Mucosa of gallbladder (tissue), 1 donor: Measurements from ENCODE around the gene CBX4. TPM values are rescaled to one million over a fixed set of nuclear protein-coding genes. Genes with fewer than 3 reads are reported as not detected.

ENCODE experiments used
- DNase-seq: peaks from one replicate; pipeline ENCODE4 v3.0.0-alpha.2; 2020; ENCODE audit warnings: low spot score
- total RNA-seq: library from RNA; stranded (reverse); gene quantifications from one replicate; pipeline ENCODE4 v1.2.1, GENCODE V29; 2021
- donor health status: DM: no; HTN: no; CAD: no.

Gene CBX4
- total RNA-seq, 1 donor from 2014 or later, result 36.7 TPM

DNA sequence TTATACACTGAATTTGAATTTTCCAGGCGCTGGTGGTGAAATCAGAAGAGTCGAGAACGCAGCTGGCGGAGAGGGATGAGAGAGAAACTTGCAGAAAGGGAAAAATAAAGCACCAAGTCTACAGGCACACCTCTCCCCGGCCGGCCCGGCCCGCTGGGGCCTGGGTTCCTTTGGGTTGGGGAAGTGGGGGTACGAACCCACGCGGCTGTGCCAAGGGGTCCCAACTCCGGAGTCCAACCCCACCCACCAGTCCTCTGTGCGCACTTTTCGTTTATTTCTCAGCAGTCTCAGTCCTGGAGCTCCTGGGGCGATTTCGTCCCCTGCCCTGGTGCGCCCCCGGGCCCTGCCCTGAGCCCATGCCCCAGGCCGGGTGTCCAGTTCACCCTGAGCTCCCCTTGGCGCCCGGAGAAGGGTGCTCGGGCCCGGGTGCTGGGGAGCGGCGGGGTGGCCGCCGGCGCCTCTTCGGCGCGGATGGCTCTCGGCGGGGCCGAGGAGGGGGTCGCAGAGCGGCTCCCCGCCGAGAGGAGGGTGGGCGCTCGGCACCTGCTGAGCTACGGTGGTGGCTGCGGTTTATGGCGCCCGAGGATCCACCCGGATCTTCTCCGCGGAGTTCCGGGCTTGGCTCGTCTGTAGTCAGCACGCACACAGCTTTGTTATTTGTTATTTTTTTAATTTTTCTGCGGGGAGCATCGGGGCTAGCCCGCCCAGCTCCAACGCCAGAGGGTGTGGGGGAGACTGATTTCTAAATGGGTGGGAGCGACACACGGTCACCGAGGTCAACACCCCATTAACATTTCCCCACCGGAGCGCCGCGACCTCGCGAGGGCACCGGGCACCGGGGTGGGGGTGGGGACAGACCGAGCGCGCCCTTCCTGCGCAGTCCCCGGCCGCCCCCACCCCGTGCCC is 26.6 kb downstream of the CBX4 start:
- no peak for DNase-seq

DNA sequence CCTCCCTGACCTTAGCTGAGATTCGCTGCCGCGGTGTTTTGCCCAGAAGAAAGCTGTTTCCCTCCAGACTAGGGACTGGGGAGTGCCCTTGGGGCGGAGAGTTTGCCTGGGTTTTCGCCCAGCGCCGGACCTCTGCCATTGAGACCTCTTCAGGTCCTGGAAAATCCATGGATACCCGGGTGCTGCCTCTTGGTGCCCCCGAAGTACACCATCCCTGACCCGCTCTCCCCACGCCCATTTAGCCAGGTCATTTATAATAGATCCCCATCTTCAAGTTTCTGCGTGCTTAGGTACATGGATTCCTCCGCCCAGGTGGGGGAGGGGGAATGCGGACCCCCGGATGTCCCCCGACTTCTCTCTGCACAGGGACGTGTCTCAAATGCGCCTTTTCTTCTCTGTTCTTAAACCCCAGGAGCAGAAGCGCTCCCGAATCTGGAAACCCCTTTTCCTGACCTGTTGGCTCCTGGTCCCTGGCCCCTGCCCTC is 27.3 kb downstream of the CBX4 start:
- DNase-seq, result no peak

DNA sequence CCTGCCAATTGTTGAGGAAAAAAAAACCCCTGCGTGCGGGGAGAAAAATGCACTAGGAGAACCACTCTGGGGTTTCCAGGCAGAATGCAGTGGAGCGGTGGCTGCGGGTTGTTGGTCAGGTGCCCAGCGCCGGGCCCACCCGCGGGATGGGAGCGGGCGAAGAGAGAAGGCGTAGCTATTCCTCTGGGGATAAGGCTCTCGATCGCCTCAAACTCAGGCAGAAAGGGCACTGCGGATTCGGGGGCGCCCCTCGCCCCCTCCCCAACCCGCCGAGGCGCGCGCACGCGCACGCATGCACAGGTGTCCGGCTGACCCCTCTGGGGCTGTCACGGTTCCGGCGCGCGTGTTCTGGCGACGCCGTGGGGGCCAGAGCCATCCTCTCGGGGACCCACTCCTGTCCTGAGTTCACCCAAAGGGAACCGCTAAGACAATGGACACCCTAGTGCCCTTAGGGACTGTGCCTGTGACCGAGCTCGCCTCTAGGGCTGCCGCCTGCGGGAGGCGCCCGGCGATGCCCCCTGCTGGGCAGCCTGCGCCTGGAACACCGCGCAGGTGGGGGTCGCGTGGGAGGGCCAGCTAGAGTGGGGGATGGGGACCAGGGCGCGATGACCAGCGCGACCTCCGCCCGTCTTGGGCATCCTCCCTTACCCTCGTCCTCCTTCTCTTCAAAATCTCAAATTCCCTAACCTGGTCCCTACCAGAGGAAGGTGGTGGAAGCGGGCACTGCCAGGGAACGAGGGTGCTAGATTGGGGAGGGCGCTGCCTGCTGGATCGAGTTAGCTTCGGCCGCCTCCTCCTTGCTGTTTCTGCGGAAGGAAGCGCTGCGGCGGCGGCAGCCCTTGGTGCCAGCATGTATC is 28.0 kb downstream of the CBX4 start:
- DNase-seq, result no peak

- DNase-seq, result peak; percentile 86
Observed at GRCh38 chr17:79810130-79811010, 28.9 kb downstream of the CBX4 start.

DNA sequence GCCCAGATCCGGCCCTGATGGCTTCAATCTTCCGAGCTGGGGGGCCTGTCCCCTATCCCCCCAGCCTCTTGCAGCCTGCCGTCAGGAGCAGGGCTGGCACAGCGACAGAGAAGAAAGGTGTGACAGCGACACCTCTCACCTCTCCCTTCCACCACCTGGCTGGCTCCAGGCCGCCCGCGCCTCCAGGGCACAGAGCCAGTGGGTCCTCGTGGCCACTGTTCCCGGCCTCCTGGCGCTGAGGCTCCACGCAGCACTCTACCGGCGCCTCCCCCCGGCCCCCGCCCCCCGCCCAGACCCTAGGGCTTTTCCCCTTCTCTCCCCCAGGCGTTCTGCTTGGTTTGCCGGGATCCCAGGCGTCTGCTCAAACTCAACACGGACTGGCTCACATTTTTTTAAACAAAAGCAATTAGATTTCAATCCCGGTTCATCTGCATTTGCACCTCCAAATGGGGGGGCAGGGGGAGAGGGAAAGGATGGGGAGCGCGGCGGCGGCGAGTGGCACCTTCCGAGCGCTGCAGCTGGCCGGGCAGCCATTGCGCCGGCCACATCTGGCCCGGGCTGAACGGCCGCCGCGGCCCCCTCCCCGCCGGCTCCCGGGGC is 29.6 kb downstream of the CBX4 start:
- DNase-seq, result peak; percentile 73

DNA sequence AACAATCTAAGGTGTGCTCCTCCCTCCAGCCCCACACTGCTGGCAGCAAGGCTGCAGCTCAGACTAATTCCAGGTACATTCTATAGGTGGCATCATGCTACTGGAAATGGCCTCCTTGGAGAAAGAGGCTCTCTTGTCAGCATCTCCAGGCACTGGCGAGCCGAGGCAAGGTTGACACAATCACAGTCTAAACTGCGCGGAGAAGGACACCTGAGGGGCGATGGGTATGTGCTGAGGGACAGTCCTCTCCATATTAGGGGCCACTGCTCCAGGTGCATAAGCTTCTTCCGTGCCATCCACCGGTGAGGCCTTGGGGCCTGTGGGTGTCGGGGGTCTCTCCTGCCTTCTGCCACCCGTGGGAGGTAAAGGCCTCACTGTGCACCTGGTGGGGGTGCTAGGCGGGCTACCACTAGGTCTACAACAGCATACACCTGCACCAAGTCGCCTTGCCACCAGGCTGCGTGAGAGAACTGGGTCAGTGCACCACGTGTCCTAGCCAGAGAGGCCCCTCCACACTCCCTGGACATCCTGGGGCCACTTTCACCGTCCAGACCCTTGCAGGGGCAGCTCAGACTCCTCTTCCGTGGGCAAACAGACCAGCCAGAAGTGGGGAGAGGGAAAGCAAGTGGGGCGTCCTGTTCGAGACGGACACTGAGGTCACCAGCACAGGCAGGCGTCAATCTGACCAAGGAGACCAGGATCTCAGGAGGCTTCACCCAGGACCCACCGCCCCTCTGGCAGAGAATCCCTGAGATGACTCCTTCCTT is 30.3 kb downstream of the CBX4 start:
- DNase-seq, result peak; percentile 64

GRCh38 chr17:79806863-79807720 is 32.1 kb downstream of the CBX4 start:
- DNase-seq, result no peak

GRCh38 chr17:79806446-79806760 is 32.8 kb downstream of the CBX4 start:
- DNase-seq, result no peak

DNA sequence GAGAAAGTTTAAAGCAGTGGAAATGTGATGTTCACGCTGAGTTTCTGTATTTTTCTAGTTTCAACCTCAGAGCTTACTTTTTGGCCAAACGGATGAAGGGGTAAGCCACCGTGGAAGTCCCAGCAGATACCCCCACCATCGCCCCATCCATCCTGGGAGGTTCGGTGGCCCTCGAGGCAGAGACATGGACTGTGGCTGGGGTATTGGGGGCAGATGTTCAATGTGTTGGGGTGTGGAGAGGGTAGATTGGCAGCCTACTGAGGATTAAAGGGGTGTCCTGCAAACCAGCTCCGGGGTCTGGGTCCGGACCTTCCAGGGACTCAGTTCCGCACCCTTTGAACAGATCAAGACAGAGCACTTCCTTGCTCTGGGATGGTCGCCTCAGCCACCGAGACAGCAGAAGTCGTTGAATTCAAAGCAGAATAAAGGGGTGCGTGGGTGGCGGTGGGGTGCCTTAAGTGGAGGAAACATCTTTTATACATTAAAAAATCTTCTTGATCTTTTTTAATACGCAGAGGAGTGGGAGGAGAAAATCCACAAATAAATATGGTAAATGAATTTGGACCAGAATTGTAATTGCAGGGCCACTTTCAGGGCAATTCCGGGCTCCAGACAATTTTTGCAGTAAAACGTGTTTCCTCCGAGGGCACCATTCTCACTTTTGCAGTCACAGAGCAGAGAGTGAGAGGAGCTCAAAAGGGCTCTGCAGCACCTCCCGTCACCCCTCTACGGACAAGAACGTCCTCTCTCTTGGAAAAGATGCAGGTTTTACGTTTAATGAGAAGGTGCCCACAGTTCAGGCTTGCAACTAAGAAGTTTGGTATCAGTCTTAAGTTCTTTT is 34.2 kb downstream of the CBX4 start:
- DNase-seq, result no peak

DNA sequence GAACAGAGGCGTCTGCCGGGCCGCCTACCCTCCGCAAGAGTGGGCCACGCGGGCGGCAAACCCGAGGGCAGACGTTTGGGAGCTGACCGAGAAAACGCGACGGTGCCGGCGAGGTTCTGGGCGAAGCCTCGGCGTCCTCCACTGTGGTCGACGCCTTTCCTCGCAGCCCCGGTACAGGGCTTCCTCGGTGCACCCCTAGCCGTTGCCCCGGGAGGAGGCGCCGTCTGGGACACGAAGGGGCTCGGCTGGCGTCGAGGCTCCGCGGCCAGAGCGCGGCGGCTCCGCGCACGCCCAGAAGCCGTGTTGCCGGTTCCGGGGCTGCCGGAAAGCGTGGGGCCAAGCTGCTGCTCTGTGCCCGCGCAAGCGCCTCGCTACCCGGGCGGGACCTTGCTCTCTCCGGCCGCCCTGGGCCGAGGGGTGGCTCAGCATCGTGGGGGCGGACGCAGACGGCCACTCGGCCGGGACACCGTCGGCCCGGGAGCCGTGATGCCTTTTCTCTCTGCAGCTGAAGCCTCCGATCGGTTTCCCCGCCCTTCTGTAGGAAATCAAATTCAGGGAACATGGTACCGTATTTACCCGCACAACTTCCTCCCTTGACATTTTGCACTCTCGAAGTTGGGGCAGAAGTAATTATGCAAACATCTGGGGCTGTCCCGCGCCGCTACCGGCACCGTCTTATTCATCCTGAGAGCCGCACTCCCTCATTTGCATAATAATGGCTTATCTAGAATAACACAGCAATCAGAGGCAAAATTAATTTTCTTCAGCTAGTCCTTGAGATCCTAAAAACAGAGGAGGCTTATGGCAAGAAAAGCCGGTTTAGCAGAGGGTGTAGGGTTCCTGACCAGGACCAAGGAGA is 35.0 kb downstream of the CBX4 start:
- no peak for DNase-seq

- DNase-seq, result no peak
Observed at GRCh38 chr17:79803421-79803996, 35.7 kb downstream of the CBX4 start.

GRCh38 chr17:79802736-79803420 is 36.4 kb downstream of the CBX4 start:
- DNase-seq, result no peak

GRCh38 chr17:79802039-79802735 is 37.1 kb downstream of the CBX4 start:
- DNase-seq, result no peak

DNA sequence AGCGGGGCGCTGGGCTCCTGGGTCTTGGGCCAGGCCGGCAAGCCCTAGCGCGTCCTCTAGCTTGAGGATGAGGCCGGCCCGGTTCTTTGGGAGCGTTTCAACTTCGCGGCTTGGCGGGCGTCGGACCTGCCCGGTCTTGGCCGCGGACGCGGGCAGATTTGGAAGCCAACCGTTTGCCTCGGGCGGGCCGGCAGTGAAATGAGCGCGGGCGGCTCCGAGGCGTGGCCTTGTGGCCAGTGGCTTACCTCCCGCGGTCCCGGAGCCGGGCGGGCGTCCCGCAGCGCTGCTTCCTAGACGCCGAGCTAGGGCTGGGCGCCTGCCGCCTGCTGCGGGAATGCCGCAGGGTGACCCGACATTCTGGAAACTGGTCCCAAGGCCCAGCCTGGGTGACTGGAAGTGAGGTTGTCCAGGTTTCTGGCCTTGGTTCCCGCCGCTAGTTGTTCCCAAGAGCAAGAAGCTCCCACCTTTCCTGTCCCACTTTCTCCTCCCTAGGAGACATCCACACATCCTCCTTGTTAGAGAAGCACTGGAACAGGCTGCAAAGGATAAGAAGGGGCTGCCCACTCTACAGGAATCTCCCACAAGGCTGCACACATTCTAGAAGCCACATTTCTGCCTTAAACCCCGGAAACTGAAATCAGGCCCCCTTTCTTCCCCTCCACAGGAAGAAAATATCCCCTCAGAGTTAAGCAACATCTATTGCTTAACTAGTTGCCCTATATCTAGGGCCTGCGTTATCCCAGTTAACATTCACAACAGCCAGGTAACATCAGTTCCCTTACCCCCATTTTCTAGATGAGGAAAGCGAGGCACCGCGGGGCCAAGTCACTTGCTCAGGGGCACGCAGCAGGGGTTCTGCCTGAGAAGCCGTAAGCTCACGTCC is 37.8 kb downstream of the CBX4 start:
- DNase-seq, result no peak
